ENCODE measurements around the gene KITLG. TPM values are rescaled to one million over a fixed set of nuclear protein-coding genes. Genes with fewer than 3 reads are reported as not detected.
A peak's percentile ranks its signal among the peaks of the same experiment; 100 is the strongest.

KITLG gene
- total RNA-seq, 1 donor from 2014 or later = 3.7 TPM

DNA sequence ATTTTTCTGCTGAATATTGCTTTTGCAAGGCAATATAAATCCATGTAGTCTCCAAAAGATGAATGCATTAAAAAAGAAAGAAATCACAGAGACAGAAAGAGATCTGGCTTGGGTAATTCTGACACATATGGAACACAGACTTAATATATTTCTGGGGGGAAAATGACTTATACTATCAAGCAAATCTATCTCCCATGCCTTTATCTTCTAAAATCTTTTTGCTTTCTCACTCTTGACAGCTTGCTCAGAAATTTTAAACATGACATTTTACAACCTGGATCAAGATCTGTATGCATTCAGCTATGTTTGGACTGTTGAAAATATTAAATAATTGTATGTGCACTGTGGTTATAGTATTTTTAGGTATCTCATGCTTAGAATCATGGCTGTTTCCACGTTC, 73.0 kb downstream of the KITLG start:
- Mint-ChIP-seq H3K4me3 (ENCODE audit: unreplicated experiment) (no peak overlapping the region), H3K9me3 (ENCODE audit: low read depth) (no peaks in the 10 kb centered on the region), H3K4me1 (ENCODE audit: low read depth) (peaks cover 6% of the 10 kb centered on the region), H3K27me3 (ENCODE audit: low read depth) (no peaks in the 10 kb centered on the region), H3K27ac (ENCODE audit: unreplicated experiment) (no peak overlapping the region), H3K36me3 (ENCODE audit: low read depth) (peaks cover 2% of the 10 kb centered on the region)
- DNase-seq (ENCODE audit: low spot score) = no peak
- TF ChIP-seq, protein P1, sequence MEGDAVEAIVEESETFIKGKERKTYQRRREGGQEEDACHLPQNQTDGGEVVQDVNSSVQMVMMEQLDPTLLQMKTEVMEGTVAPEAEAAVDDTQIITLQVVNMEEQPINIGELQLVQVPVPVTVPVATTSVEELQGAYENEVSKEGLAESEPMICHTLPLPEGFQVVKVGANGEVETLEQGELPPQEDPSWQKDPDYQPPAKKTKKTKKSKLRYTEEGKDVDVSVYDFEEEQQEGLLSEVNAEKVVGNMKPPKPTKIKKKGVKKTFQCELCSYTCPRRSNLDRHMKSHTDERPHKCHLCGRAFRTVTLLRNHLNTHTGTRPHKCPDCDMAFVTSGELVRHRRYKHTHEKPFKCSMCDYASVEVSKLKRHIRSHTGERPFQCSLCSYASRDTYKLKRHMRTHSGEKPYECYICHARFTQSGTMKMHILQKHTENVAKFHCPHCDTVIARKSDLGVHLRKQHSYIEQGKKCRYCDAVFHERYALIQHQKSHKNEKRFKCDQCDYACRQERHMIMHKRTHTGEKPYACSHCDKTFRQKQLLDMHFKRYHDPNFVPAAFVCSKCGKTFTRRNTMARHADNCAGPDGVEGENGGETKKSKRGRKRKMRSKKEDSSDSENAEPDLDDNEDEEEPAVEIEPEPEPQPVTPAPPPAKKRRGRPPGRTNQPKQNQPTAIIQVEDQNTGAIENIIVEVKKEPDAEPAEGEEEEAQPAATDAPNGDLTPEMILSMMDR (IDR thresholded peaks at IDR 0.05) = no peak

DNA sequence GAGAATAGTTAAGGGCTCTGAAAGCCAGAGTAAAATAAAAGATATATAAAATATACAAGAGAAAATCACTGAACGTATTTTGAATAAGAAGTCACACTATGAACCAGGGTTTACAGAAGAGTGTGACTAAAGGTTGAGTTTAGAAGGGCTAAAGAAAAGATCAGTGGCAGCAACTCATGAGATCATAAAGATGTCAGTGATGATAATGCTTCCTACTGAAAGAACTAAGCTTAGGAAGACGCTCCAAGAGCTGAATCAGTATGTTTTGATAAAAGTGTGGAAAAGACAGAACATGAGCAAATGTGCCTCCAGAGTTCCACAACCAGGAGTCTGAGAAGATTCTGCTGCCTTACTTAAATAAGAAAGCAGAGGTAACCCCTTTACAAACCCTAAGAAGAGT, 74.6 kb downstream of the KITLG start:
- TF ChIP-seq, protein P1 (IDR thresholded peaks at IDR 0.05) = no peak
- Mint-ChIP-seq H3K4me3 (ENCODE audit: unreplicated experiment) (no peak overlapping the region), H3K4me1 (ENCODE audit: low read depth) (no peaks in the 10 kb centered on the region), H3K27me3 (ENCODE audit: low read depth) (no peaks in the 10 kb centered on the region), H3K27ac (ENCODE audit: unreplicated experiment) (no peak overlapping the region), H3K36me3 (ENCODE audit: low read depth) (peaks cover 2% of the 10 kb centered on the region), H3K9me3 (ENCODE audit: low read depth) (no peaks in the 10 kb centered on the region)
- no peak for DNase-seq (ENCODE audit: low spot score)

DNA sequence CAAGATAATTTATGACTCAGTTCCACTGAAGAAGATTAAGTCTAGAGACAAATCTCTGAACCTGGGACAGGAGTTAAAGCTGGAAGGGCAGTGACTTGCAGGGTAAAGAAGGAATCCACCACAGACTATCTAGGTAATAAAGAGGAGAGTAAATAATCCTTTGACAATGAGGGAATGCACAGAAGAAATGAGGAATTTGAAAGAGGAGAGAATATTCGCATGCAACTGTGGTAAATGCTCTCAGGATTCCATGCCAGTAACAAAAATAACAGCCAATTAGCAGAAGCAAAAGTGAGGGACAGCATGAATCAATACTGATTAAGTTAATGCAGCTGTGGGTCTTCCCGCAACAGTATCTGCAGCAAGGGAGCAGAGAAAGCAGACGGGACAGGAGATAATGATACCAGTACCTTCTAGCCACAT, 77.0 kb downstream of the KITLG start:
- DNase-seq (ENCODE audit: low spot score) = no peak
- no peaks in the 10 kb centered on the region for H3K4me1 Mint-ChIP-seq (ENCODE audit: low read depth)
- no peak overlapping the region for H3K4me3 Mint-ChIP-seq (ENCODE audit: unreplicated experiment)

DNA sequence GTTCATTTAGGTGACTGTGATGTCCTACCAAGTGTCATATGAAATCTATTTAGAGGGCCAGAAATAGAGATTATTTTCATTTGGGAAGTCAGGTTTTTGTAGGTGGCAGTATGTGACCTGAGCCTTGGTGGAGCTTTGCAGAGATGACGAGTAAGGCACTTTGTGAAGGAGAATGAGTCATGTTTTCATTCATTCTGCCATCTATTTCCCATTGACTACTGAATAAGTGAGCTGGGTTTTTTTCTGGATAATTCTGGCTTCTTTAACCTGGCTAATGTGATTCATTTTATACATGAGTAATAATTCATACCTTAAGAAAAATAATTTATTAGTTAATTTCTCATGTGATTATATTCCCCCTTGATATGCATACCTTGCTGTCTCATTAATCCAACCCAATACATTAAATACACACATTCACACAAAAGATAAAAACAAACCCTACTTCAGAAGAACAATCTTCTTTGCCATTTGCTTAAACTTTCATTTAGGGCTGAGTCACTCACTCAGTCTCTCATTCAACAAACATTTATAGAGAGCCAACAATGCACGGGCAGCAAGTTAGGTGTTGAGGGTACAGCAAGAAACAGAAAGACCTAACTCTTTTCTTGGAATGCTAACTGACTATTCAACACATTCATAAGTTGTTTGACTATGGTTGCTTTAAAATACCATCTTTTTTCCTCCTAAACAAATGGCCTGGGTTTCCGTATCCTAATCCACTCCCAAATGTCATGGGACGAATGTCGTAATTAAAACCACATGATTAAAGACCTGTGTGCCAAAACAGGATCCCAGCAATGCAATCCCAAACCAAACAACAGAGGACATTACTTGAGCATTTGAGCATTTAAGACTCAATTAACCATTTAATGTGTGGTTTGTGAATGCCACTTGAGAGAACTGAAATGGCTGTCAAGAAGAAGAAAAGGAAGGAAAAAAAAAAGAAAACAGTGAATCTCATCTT, 78.0 kb downstream of the KITLG start:
- Mint-ChIP-seq H3K4me1 (ENCODE audit: low read depth) (no peaks in the 10 kb centered on the region), H3K36me3 (ENCODE audit: low read depth) (peaks cover 2% of the 10 kb centered on the region), H3K9me3 (ENCODE audit: low read depth) (peaks cover 4% of the 10 kb centered on the region), H3K27ac (ENCODE audit: unreplicated experiment) (no peak overlapping the region), H3K27me3 (ENCODE audit: low read depth) (no peaks in the 10 kb centered on the region), H3K4me3 (ENCODE audit: unreplicated experiment) (no peak overlapping the region)
- no peak for DNase-seq (ENCODE audit: low spot score)
- TF ChIP-seq, protein P1 (IDR thresholded peaks at IDR 0.05) = no peak

More for the DNA sequence above, 77.0 kb downstream of the KITLG start:
- TF ChIP-seq, protein P1 (IDR thresholded peaks at IDR 0.05) = no peak
- Mint-ChIP-seq H3K27ac (ENCODE audit: unreplicated experiment) (no peak overlapping the region), H3K27me3 (ENCODE audit: low read depth) (no peaks in the 10 kb centered on the region), H3K36me3 (ENCODE audit: low read depth) (peaks cover 2% of the 10 kb centered on the region), H3K9me3 (ENCODE audit: low read depth) (peaks cover 4% of the 10 kb centered on the region)

DNA sequence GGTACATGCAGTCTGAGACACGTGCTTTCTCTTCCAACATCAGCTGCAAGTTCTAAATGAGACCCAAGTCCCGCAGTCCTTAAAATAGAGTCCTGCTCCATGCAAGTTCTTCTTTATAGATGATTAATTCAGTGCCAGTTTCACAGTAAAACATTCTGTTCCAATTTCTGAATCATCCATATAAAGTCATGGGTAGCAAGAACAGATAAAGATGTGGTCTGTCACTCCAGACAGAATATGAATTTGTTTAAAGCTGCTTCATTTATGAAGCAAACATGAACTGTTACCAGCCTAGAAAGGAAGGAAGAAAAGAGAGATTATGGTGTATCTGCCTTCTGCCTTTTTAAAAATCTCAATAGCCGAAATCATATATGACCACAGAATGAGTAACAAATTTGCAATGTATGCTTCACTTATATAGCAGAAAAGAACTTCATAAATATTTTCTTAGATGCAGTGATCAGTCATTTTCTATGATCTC, 83.3 kb downstream of the KITLG start:
- DNase-seq (ENCODE audit: low spot score) = no peak
- TF ChIP-seq, protein P1 (IDR thresholded peaks at IDR 0.05) = no peak
- peaks cover 24% of the 10 kb centered on the region for H3K4me1 Mint-ChIP-seq (ENCODE audit: low read depth)

More for the DNA sequence above, 83.3 kb downstream of the KITLG start:
- peak overlapping the region; percentile 38 for H3K27ac Mint-ChIP-seq (ENCODE audit: unreplicated experiment)
- no peaks in the 10 kb centered on the region for H3K27me3 Mint-ChIP-seq (ENCODE audit: low read depth)
- no peak overlapping the region for H3K4me3 Mint-ChIP-seq (ENCODE audit: unreplicated experiment)
- H3K9me3 Mint-ChIP-seq (ENCODE audit: low read depth) = peaks cover 4% of the 10 kb centered on the region
- no peaks in the 10 kb centered on the region for H3K36me3 Mint-ChIP-seq (ENCODE audit: low read depth)

Measured in chondrocyte (in vitro differentiated cells).